AML-193 (cell line): ENCODE data around the gene ARHGEF19.
"Not testable (repeated sequence)": the region's sequence is repeated elsewhere in the genome, so short reads cannot be mapped to it uniquely, and the experiment has no call there.

ENCODE experiments used
- DNase-seq, 2 experiments: peaks; one replicate each; lab custom pipeline; 2025; lab: John Stamatoyannopoulos, UW

The ARHGEF19 gene

DNA sequence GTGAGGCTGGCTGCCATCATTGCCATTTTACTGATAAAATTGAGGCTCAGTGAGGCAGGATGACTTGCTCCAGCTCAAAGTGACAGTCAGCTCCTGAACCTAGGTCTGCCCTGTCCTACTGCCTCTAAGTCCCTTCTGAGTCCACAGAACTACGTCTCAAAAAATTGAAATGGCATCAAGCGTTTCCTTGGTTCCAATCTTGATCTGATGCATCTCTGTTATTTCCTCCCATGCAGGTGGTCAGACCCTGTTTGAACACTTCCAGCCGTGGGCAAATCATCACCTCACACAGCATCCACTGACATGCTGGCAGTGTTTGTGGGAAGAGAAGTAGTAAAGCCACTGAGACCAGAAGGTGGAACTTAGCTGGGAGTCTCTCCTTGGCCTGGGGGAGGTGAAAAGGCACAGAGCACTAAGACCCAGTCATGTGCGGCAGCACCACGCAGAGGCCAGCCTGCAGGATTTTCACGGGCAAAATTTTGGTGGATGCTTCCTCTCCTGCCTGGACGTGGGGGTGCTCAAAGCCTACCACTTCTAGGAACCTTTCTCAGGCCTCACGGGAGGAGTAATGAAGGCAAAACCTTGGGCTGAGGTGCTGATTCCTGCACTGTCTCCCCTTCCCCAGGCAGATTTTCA is 32.3 kb upstream of the ARHGEF19 start:
- no peak for DNase-seq

DNA sequence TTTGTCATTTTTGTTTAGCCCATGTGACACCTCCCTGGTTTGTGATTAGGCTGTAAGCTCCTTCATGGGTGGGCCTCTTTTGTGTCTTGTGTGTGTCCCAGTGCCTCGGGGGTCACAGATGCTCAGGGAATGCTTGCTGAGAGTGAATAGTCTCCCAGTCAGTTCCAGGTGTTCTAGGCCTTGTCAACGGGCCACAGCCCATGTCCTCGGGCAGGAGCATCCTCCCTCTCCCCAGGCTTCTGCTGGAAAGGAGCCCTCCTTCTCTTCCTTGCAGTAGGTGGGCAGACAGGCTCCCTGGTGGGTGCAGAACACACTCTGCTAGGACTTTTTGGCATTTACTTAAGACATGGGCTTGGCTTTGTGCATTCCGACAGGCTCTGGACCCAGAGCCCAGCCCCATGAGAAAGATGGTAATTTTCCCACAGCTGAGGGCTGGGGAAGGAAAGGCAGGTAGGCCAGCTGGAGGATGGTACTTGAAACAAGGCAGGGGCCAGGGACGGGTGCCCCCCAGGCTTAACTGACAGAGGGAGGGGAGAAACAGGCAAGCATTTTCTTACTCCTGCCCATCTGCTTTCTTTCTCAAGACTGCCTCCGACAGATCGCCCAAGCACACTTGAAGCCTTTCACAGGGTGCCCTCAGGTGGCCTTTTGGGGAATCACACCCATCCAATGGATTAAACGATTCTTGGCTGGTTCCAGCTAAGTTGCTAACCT is 31.6 kb upstream of the ARHGEF19 start:
- peak; percentile 67 to 71 for DNase-seq

DNA sequence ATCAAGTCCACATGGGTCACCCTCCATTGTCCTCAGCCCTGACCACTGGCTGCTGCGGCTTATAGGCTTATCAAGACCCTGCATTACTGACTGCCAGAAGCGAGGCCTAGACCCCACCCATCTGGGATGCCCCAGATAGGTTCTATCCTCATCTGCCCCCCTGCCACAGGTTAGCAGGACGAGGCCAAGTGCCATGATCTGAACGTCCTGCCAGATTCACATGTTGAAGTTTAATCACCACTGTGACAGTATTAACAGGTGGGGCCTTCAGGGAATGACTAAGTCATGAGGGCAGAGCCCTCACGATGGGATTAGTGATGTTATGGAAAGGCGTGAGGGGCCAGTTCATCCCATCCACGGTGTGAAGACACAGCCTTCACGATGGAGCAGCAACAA is 30.8 kb upstream of the ARHGEF19 start:
- no peak for DNase-seq

GRCh38 chr1:16242556-16243214 is 30.2 kb upstream of the ARHGEF19 start:
- DNase-seq: no peak

- DNase-seq: no peak
These were observed 28.8 kb upstream of the ARHGEF19 start for GRCh38 chr1:16241221-16241708.

DNA sequence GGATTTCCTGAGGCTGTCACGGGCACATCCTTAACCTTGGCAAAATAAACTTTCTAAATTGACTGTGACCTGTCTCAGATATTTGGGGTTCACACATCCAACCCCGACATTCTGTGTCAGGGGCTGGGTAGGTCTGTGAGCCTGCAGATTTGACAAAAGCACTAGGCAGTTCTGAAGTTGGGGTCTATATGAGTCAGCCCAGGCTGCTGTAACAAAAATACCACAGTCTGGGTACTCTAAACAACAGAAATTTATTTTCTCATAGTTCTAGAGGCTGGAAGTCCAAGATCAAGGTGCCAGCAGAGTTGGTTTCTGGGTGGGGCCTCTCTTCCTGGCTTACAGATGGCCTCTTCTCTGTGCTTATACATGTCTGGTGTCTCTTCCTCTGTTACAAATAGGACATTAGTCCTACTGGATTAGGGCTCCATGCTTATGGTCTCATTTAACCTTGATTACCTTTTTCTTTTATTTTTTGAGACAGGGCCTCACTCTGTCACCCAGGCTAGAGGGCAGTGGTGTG is 27.6 kb upstream of the ARHGEF19 start:
- DNase-seq: no peak

GRCh38 chr1:16237343-16237830 is 24.9 kb upstream of the ARHGEF19 start:
- DNase-seq: no peak

- DNase-seq: peak; percentile 68 to 76
These were observed 24.3 kb upstream of the ARHGEF19 start, which contains the start of gene CPLANE2 for GRCh38 chr1:16236511-16237342. CPLANE2 (minus strand) TSS chr1:16237183; CDS start chr1:16236742, 441 bp downstream.

DNA sequence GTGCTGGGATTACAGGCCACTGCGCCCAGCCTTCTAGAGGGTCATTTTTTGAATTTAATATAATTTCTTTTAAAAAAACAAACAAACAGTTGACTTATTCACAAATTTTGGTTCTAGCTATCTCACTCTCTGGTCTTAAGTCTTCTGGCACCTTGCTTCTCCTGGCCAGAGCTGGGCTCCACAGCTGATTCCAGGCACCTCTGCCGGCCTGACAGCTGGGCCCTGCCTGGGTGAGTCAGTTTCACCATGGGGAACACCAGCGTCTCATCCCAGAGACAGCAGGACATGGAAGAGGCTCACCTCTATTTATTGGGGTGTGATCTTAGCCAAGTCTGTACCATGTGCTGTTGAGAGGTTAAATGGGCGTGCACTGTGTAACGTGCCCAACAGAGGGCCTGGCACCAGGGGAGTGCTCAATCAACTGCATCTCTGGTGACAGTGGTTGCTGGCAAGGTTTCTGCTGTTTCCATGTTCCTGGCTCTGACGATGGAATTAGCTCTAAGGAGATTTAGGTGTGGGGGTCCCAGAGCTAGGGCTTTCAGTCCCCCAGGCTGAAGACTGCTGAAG is 23.6 kb upstream of the ARHGEF19 start:
- peak; percentile 63 to 66 for DNase-seq

DNA sequence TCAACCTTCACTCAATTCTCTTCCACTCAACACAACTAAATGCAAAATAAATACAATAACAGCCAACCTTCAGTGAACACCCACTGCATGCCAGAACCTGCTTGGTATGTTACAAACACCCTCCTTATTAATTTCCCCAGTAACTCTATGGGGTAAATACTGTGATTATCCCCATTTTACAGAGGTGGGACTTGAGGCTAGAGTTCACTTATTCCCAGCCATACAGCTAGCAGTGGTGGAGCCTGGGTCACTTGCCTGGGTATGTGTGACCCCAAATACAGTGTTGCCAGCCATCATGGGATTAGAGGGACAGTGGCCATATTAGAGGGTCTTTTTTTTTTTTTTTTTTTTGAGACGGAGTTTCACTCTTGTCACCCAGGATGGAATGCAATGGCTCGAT is 22.9 kb upstream of the ARHGEF19 start:
- no peak for DNase-seq

GRCh38 chr1:16233431-16233830 is 21.0 kb upstream of the ARHGEF19 start:
- DNase-seq: no peak

GRCh38 chr1:16232316-16232710 is 19.9 kb upstream of the ARHGEF19 start:
- DNase-seq: no peak

DNA sequence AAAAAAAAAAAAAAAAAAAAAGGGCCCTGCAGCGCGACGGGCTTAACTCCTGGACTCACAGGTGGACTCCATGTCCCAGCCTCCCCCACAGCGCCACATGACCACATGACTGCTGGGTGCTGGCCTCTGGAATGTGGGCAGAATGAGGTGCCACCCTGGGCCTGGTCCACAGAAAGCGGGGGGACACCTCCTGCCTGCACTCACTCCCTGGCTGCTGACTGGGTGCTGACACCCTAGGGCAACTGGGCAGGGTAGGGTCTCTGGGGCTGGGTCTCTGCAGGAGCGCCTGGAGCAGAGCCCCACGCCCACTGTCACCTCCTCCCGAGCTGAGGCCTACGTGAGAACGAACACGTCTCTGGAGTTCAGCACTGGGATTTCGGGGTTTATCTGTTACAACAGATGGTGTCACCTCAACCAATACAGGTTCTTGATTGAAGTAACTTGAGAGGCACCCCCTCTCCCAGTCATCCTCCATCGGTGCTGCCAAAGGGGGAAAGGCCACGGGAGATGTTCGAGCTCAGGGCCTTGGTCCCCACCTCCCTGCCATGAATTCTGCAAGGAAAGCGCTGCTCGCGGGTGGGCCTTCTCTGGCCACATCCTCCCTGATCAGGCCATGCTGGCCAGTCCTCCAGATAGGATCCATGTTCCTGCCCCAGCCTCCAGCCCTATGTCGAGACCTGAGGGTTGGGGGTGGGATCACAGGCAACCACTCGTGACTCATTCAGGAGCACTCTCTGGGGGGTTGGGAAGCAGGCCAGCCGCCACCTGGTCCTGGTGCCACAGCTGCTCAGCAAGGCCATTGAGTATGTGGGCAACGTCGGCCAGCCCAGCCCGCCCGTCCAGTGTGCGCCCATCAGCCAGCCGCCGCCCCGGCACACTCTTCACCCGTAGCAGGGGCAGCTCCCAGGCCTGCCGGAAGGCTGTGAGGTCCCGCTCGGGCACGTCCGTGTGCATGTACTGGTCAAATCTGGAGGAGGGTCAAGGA is 19.2 kb upstream of the ARHGEF19 start:
- no peak for DNase-seq

DNA sequence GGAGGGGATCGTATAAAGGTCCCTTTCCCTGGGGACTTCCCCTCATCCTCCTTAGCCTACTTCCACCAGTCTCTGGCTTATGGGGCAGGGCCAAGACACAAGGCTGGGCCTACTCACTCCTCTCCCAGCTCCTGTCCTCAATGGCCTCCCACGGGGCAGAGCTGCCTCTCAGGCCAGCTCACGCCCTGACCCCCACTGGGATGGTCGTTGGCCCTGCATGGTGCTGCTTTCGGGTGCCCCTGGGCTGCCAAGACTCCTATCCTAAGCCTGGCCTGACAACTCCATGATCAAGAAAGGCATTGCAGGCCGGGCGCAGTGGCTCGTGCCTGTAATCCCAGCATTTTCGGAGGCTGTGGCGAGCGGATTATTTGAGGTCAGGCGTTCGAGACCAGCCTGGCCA is 18.3 kb upstream of the ARHGEF19 start:
- no peak for DNase-seq

DNA sequence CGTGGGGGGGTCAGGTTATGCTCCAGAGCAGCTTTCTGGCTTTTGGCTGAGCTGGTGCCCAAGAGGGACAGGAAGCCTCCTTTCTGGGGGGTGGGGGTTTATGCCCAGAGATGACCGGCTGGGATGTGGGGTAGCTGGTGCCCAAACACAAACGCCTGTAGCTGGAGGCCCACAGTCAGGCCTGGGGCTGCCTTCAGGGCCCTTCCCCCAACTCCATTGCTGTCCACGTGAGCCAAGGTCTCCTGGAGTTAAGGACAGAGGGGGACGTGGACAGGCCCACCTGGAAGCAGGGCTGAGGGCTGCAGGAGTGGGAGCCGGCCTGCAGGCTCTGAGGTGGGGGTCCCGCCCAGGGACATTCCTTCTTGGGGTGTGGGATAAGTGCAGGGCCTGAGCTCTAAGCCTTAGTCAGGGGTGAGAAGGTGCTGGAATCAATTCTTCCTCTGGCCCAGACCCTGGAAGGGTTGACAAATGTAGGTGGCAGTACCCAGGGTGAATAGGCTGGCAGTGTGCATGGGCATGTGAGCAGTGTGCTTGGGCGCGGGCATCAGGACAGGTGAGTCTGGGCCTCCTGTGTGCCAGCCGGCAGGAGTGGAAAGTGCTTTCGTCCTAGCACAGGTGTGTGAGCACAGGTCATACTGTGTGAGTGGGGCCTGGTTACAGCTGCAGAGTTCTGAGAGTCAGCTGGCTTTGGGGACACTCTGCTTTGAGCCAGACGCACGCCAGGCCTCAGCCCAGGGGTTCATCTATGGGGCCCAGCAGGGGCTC is 17.7 kb upstream of the ARHGEF19 start:
- DNase-seq: no peak

DNA sequence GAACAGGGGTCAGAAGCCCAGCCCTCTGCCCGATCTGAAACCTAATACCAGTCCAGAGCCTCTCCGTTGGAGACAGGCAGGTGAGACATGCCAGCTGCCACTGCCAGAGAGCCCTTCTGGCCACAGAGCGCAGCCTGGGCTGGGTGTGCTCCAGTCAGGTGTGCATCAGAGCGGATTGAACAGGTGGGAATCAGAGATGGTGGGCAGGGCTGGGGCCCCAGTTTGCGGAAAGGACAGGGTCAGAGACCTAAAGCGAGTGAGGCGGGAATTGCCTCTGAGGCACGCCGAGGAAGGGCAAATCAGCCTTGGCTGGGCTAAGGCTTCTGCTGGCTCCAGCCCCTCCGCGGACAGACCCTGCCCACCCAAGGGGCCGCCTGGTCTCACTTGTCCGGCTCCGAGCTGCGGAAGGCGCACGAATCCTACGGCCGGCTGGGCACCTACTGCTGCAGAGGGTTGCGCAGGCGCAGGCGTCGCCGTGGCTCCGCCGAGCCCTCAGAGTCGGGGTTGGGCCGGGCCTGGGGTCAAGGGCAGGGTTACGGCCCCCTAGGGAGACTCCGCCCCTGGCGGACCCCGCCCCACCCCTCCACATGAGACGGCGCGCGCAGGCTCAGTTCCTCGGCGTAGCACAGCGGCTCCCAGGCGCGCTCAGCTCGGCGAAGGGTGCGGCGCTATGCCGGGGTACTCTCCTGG is 14.2 kb upstream of the ARHGEF19 start:
- DNase-seq: no peak

- no peak for DNase-seq
These were observed 13.7 kb upstream of the ARHGEF19 start for GRCh38 chr1:16226129-16226489.

- no peak for DNase-seq
These were observed 12.0 kb upstream of the ARHGEF19 start for GRCh38 chr1:16224472-16224871.

- DNase-seq: not testable (repeated sequence)
These were observed 10.3 kb upstream of the ARHGEF19 start for GRCh38 chr1:16222716-16223115.
